GM21515 (cell line): Measurements from ENCODE around the gene RSF1.
"Not testable (repeated sequence)": the region's sequence is repeated elsewhere in the genome, so short reads cannot be mapped to it uniquely, and the experiment has no call there.

Experiments used
- ATAC-seq: cut with Tn5 transposase; IDR thresholded peaks from one replicate; pipeline ENCODE4 v1.9.1; 2021; ENCODE audit not compliant: unreplicated experiment

Gene RSF1

DNA sequence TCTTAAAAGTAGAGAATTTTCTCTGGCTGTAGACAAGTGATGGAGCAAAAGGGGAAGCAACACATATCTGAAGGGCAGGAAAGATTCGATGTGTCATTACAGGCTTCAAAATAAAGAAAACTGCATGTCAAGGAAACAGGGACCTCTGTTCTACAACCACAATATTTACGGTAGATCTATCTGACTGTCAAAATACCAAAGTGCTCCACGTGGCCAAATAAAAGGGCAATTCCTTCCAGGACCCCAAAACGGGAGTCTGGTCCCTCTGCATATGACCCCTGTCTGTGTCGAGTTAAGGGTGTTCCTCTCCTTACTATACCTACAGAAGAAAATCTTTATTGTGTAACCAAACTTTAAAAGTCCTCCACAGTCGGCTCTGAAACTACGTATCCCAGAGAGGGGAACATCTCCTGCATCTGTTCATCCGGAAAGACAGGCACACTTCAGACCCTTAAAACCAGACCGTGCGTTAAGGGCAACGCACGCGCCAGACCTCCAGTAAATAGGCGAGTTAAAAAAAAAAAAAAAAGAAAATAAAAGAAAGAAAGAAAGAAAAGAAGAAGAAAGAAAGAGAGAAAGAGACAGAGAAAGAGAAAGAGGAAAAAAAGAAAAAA, 183.7 kb downstream of the RSF1 start:
- no peak for ATAC-seq

- ATAC-seq = not testable (repeated sequence)
These were observed 186.6 kb downstream of the RSF1 start for GRCh38 chr11:77633926-77634325.

GRCh38 chr11:77630157-77630710, 190.3 kb downstream of the RSF1 start:
- no peak for ATAC-seq

- no peak for ATAC-seq
These were observed 200.8 kb downstream of the RSF1 start for GRCh38 chr11:77619576-77620198.

- no peak for ATAC-seq
These were observed 202.6 kb downstream of the RSF1 start for GRCh38 chr11:77617892-77618291.

- no peak for ATAC-seq
These were observed 208.6 kb downstream of the RSF1 start for GRCh38 chr11:77611921-77612320.
